ENCODE data around the gene AJM1. TPM values are rescaled to one million over a fixed set of nuclear protein-coding genes. Genes with fewer than 3 reads are reported as not detected.
A peak's percentile ranks its signal among the peaks of the same experiment; 100 is the strongest.

The AJM1 gene
- total and polyA plus RNA-seq, 2 experiments from 2014 or later: 2.0 to 7.7 TPM

GRCh38 chr9:136857581-136858412 lies 15.5 kb downstream of the AJM1 start:
- Histone ChIP-seq H3K27ac (no peak overlapping the region), H3K4me3 (no peak overlapping the region), H3K9me3 (ENCODE audit: low read depth) (no peaks in the 10 kb centered on the region), H3K4me2 (no peak overlapping the region), H3K27me3 (no peaks in the 10 kb centered on the region), H2AFZ (no peak overlapping the region), H3K36me3 (replicated peaks; ENCODE audit: insufficient read depth, low read depth) (no peaks in the 10 kb centered on the region), H3K9me2 (replicated peaks; ENCODE audit: insufficient read depth) (no peaks in the 10 kb centered on the region), H3K79me2 (no peaks in the 10 kb centered on the region), H4K20me1 (ENCODE audit: insufficient read depth, poor library complexity, severe bottlenecking) (no peaks in the 10 kb centered on the region), H3K4me1 (ENCODE audit: insufficient read depth) (peaks cover 16% of the 10 kb centered on the region)
- WGBS (ENCODE audit: low lambda C conversion rate, missing lambda C conversion rate): 93% methylated on average over 24 of the region's 29 CpGs
- DNase-seq (ENCODE audit: low spot score): peak; percentile 18
- TF ChIP-seq CTCF (IDR thresholded peaks at IDR 0.05; ENCODE audit: poor library complexity) (no peak), EZH2 (IDR thresholded peaks at IDR 0.05; ENCODE audit: borderline replicate concordance) (no peak), EZH2phosphoT487 (IDR thresholded peaks at IDR 0.05; ENCODE audit: low read depth, severe bottlenecking, unreplicated experiment) (no peak)

GRCh38 chr9:136858452-136858843 lies 16.2 kb downstream of the AJM1 start:
- Histone ChIP-seq H3K4me2 (no peak overlapping the region), H3K79me2 (peaks cover 3% of the 10 kb centered on the region), H3K9me3 (ENCODE audit: low read depth) (no peaks in the 10 kb centered on the region), H3K27me3 (no peaks in the 10 kb centered on the region), H3K4me3 (no peak overlapping the region), H3K9me2 (replicated peaks; ENCODE audit: insufficient read depth) (no peaks in the 10 kb centered on the region), H4K20me1 (ENCODE audit: insufficient read depth, poor library complexity, severe bottlenecking) (no peaks in the 10 kb centered on the region), H3K36me3 (replicated peaks; ENCODE audit: insufficient read depth, low read depth) (no peaks in the 10 kb centered on the region), H3K4me1 (ENCODE audit: insufficient read depth) (peaks cover 16% of the 10 kb centered on the region), H3K27ac (peak overlapping the region; percentile 69), H2AFZ (no peak overlapping the region)
- DNase-seq (ENCODE audit: low spot score): no peak
- WGBS (ENCODE audit: low lambda C conversion rate, missing lambda C conversion rate): 93% methylated on average over 11 of the region's 15 CpGs
- TF ChIP-seq EZH2phosphoT487 (IDR thresholded peaks at IDR 0.05; ENCODE audit: low read depth, severe bottlenecking, unreplicated experiment): no peak
- no peak for TF ChIP-seq CTCF (IDR thresholded peaks at IDR 0.05; ENCODE audit: poor library complexity)
- TF ChIP-seq EZH2 (IDR thresholded peaks at IDR 0.05; ENCODE audit: borderline replicate concordance): no peak

- no peak overlapping the region for H2AFZ ChIP-seq
- no peak for TF ChIP-seq CTCF (IDR thresholded peaks at IDR 0.05; ENCODE audit: poor library complexity)
- 85% methylated on average over 15 of the region's 20 CpGs for WGBS (ENCODE audit: low lambda C conversion rate, missing lambda C conversion rate)
- H3K9me3 ChIP-seq (ENCODE audit: low read depth): no peaks in the 10 kb centered on the region
- peak overlapping the region; percentile 69 for H3K27ac ChIP-seq
- DNase-seq (ENCODE audit: low spot score): peak; percentile 62
- peaks cover 4% of the 10 kb centered on the region for H4K20me1 ChIP-seq (ENCODE audit: insufficient read depth, poor library complexity, severe bottlenecking)
- H3K4me3 ChIP-seq: no peak overlapping the region
- no peaks in the 10 kb centered on the region for H3K27me3 ChIP-seq
- peaks cover 10% of the 10 kb centered on the region for H3K79me2 ChIP-seq
- H3K4me2 ChIP-seq: peak overlapping the region; percentile 27
- peaks cover 16% of the 10 kb centered on the region for H3K4me1 ChIP-seq (ENCODE audit: insufficient read depth)
- no peaks in the 10 kb centered on the region for H3K9me2 ChIP-seq (replicated peaks; ENCODE audit: insufficient read depth)
- H3K36me3 ChIP-seq (replicated peaks; ENCODE audit: insufficient read depth, low read depth): no peaks in the 10 kb centered on the region
Measured at GRCh38 chr9:136858844-136859757, 16.8 kb downstream of the AJM1 start.

Measured in hepatocyte (in vitro differentiated cells).